ENCODE results near the gene IL1R1.

DNA sequence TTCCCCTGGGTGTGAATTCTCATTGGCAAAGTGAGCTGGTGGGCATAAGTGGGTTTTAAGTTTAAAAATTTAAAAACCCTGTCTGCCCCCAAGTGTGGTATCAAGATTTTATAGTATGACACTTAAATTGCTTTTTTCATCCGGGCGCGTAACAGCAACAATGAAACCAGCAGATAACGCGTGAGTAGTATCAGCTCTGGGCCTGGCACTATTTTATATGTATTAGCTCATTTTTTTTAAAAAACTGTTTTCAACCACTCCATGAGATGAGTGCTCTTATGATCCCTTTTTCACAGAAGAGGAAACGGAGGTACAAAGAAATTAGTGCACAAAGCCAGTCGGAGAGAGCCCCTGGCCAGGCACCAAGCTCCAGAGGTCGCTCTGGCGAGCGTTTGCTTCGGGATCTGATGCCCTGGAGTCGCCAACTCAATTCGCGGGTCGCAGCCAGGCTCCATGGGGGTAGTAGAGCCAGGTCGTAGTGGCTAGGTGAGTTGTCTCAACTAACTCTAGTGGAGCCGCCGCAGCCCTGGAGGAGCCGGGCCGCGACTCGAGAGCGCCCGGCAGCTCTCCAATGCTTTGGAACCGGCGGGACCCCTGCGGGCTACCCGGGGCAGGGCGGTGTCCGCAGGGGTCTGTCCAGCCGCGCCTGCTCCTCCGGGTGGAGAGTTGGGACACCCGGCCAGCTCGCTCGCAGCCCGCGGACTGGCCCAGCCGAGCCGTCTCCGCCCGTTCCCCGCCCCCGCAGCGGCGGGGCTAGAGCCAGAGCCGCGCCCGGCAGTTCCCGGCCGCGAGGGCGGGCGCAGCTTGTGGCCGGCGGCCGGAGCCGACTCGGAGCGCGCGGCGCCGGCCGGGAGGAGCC is at the start of gene IL1R1:
- TF ChIP-seq, protein P1, sequence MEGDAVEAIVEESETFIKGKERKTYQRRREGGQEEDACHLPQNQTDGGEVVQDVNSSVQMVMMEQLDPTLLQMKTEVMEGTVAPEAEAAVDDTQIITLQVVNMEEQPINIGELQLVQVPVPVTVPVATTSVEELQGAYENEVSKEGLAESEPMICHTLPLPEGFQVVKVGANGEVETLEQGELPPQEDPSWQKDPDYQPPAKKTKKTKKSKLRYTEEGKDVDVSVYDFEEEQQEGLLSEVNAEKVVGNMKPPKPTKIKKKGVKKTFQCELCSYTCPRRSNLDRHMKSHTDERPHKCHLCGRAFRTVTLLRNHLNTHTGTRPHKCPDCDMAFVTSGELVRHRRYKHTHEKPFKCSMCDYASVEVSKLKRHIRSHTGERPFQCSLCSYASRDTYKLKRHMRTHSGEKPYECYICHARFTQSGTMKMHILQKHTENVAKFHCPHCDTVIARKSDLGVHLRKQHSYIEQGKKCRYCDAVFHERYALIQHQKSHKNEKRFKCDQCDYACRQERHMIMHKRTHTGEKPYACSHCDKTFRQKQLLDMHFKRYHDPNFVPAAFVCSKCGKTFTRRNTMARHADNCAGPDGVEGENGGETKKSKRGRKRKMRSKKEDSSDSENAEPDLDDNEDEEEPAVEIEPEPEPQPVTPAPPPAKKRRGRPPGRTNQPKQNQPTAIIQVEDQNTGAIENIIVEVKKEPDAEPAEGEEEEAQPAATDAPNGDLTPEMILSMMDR (IDR thresholded peaks at IDR 0.05) = no peak
- TF ChIP-seq POLR2AphosphoS5 (IDR thresholded peaks at IDR 0.05) (peak; percentile 34 to 85 (median 74)), POLR2A (IDR thresholded peaks at IDR 0.05) (no peak), EP300 (IDR thresholded peaks at IDR 0.05) (no peak)

All from stomach (tissue), 4 donors.